Upper lobe of left lung (tissue), 6 donors: Measurements from ENCODE around the gene PRRG2. TPM values are rescaled to one million over a fixed set of nuclear protein-coding genes. Genes with fewer than 3 reads are reported as not detected.

Source experiments
- ATAC-seq, 2 donors: fragments of 200-7000 bp; cut with Tn5 transposase; one replicate each; pipeline ENCODE4 v1.9.1; 2022; ENCODE audit warnings: mild to moderate bottlenecking in 2 of 2, moderate library complexity in 2 of 2; ENCODE audit not compliant: low FRiP score in 2 of 2
- DNase-seq, 2 donors: peaks; one replicate each; pipeline ENCODE4 v3.0.0-alpha.2; 2019 to 2020
- H3K27ac ChIP-seq, 4 donors: fragments of 200-600 bp; sonication (generic); one replicate each; pipeline ENCODE4 v1.5.1; 2016 to 2019
- H3K27me3 ChIP-seq, 4 donors: fragments of 200-600 bp; sonication (generic); one replicate each; pipeline ENCODE4 v1.5.1; 2017 to 2019
- H3K36me3 ChIP-seq, 4 donors: fragments of 200-600 bp; sonication (generic); one replicate each; pipeline ENCODE4 v1.5.1; 2016 to 2019
- H3K4me1 ChIP-seq, 4 donors: fragments of 200-600 bp; sonication (generic); one replicate each; pipeline ENCODE4 v1.5.1; 2018 to 2019
- H3K4me3 ChIP-seq, 4 donors: fragments of 200-600 bp; sonication (generic); one replicate each; pipeline ENCODE4 v1.5.1; 2017 to 2019; ENCODE audit warnings: mild to moderate bottlenecking in 2 of 4, moderate library complexity in 1 of 4
- H3K9me3 ChIP-seq, 4 donors: fragments of 200-600 bp; sonication (generic); one replicate each; pipeline ENCODE4 v1.5.1; 2018 to 2019
- EP300 ChIP-seq, 4 donors: sonication (generic); formaldehyde crosslinking; IDR thresholded peaks; one replicate each; pipeline ENCODE4 v1.5.1; 2017; ENCODE audit warnings: antibody characterized with exemption in 4 of 4, control low read depth in 2 of 4
- POLR2A ChIP-seq, 4 donors: fragments of 450-650 bp; IDR thresholded peaks; one replicate each; pipeline ENCODE4 v1.5.1; 2016 to 2017; ENCODE audit warnings: antibody characterized with exemption in 4 of 4, mild to moderate bottlenecking in 2 of 4
- POLR2AphosphoS5 ChIP-seq, 2 donors: sonication (generic); formaldehyde crosslinking; IDR thresholded peaks; one replicate each; pipeline ENCODE4 v1.5.1; 2017; ENCODE audit warnings: antibody characterized with exemption in 2 of 2
- WGBS, 2 donors: methylation state at CpG; one replicate each; pipeline ENCODE4 v1.1.5; 2017 to 2018; 5-methylcytosine and 5-hydroxymethylcytosine counted together
- total RNA-seq, 6 donors: library from RNA; depleted of rRNA in 4 of 6; stranded (reverse); fragments of >200 nt in 4 of 6; gene quantifications; one replicate each; pipeline versions ENCODE4 v1.1.0 to v1.2.1, GENCODE V29; 2016 to 2021
- TF ChIP-seq, protein P1 (sequence below), 6 experiments: fragments of 450-650 bp in 4 of 6; fragments of 200-600 bp in 2 of 6; sonication (generic) in 2 of 6; IDR thresholded peaks; one replicate each; pipeline ENCODE4 v1.5.1; 2016 to 2019; ENCODE audit warnings: antibody characterized with exemption in 6 of 6
- donor health status: DM: no; HTN: no; CAD: no; lungs with moderate emphysema.
- donor health status: DM: no; HTN: yes; CAD: no; lungs with severe emphysema.

The PRRG2 gene
- total RNA-seq, 6 donors from 2014 or later, result 3.8 to 10.0 (median 7.1) TPM

DNA sequence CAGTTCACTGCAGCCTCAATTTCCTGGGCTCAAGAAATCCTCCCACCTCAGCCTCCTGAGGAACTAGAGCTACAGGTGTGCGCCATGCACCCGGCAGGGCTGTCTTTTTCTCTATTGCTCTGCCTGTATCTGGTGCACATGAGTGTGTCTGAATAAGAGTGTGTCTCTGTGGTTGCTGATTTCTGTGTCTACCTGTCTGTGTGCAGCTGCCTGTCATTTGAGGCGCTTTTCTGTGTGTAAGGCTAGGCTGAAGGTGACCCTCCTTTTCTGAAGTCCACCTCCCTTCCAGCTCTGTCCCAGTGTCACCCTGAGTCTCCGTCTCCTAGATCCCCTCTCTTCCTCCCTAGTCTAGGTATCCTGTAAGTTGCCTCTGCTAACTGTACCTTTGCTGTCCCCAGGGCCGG lies 8.4 kb downstream of the PRRG2 start:
- ATAC-seq, result no peak
- H3K36me3 ChIP-seq, result peaks cover 2 to 8% (median 7%) of the 10 kb centered on the region in 4 donors
- TF ChIP-seq POLR2A (IDR thresholded peaks at IDR 0.05), result no peak
- TF ChIP-seq POLR2AphosphoS5 (IDR thresholded peaks at IDR 0.05), result no peak
- TF ChIP-seq, protein P1, sequence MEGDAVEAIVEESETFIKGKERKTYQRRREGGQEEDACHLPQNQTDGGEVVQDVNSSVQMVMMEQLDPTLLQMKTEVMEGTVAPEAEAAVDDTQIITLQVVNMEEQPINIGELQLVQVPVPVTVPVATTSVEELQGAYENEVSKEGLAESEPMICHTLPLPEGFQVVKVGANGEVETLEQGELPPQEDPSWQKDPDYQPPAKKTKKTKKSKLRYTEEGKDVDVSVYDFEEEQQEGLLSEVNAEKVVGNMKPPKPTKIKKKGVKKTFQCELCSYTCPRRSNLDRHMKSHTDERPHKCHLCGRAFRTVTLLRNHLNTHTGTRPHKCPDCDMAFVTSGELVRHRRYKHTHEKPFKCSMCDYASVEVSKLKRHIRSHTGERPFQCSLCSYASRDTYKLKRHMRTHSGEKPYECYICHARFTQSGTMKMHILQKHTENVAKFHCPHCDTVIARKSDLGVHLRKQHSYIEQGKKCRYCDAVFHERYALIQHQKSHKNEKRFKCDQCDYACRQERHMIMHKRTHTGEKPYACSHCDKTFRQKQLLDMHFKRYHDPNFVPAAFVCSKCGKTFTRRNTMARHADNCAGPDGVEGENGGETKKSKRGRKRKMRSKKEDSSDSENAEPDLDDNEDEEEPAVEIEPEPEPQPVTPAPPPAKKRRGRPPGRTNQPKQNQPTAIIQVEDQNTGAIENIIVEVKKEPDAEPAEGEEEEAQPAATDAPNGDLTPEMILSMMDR (IDR thresholded peaks at IDR 0.05), result no peak
- no peak for TF ChIP-seq EP300 (IDR thresholded peaks at IDR 0.05)
- 57 to 71% methylated on average over 4 to 5 of the region's 5 CpGs for WGBS, 2 donors
- peaks cover 16 to 32% (median 26%) of the 10 kb centered on the region in 4 donors for H3K4me1 ChIP-seq
- H3K9me3 ChIP-seq, result no peaks in the 10 kb centered on the region
- DNase-seq, result no peak
- no peaks in the 10 kb centered on the region for H3K27me3 ChIP-seq
- H3K4me3 ChIP-seq, result peak overlapping the region in 3 of 4 donors; percentile 87 to 99 (median 94)
- H3K27ac ChIP-seq, result peak overlapping the region; percentile 91 to 96 (median 93)

DNA sequence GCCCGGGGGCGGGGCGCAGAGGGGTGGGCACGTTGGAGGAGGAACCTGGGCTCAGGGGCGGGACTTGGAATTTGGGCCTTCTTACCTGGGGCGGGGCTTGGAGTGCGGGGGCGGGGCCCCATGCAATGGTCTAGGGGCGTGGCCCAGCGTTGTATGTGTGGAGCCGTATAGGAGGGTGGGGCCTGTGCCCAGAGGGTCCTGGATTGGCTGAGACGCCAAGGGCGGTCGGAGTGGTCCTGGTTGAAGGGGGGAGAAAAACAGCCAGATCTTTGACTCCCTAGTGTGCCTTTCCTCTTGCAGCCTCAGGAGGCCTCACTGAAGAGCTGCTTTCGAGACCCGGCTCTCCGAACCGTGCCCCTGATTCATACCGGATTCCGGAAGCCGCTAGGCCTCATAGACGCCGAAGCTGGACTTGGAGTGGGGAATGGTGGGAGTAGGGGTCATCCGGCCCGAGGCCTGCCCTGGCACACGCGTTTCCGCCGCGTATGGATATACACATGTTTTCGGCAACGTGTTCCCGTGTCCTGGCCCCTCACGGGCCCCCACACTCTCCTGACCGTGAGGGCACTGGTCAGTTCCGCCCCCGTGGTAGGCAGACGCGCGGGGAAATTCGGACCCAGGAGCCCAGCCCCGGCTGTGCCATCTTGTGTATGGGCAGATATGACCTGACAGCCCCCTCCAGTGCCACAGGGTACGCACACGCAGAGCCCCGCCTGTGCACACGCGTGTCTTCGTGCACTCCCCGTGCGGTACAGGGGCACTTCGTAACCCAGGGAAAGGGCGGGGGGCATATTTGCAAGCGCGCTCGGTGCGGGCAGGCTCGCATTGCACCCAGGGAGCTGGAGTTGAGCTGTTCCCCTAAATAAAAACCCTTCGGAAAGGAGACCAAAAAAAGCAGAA lies 9.2 kb downstream of the PRRG2 start:
- Histone ChIP-seq H3K9me3 (no peaks in the 10 kb centered on the region), H3K4me3 (peak overlapping the region; percentile 80 to 99 (median 90)), H3K27me3 (no peaks in the 10 kb centered on the region), H3K36me3 (peaks cover 9 to 16% (median 15%) of the 10 kb centered on the region in 4 donors), H3K27ac (peak overlapping the region; percentile 91 to 96 (median 93)), H3K4me1 (peaks cover 16 to 32% (median 26%) of the 10 kb centered on the region in 4 donors)
- peak; percentile 93 to 96 for ATAC-seq
- no peak for TF ChIP-seq EP300 (IDR thresholded peaks at IDR 0.05)
- peak; percentile 49 to 85 for TF ChIP-seq POLR2AphosphoS5 (IDR thresholded peaks at IDR 0.05)
- peak in 3 of 4 donors; percentile 50 to 78 (median 69) for TF ChIP-seq POLR2A (IDR thresholded peaks at IDR 0.05)
- TF ChIP-seq, protein P1 (IDR thresholded peaks at IDR 0.05), result peak in 3 of 6 experiments; percentile 7 to 49 (median 14)
- 0% methylated on average over 40 to 41 of the region's 58 CpGs for WGBS, 2 donors
- DNase-seq, result peak; percentile 99

DNA sequence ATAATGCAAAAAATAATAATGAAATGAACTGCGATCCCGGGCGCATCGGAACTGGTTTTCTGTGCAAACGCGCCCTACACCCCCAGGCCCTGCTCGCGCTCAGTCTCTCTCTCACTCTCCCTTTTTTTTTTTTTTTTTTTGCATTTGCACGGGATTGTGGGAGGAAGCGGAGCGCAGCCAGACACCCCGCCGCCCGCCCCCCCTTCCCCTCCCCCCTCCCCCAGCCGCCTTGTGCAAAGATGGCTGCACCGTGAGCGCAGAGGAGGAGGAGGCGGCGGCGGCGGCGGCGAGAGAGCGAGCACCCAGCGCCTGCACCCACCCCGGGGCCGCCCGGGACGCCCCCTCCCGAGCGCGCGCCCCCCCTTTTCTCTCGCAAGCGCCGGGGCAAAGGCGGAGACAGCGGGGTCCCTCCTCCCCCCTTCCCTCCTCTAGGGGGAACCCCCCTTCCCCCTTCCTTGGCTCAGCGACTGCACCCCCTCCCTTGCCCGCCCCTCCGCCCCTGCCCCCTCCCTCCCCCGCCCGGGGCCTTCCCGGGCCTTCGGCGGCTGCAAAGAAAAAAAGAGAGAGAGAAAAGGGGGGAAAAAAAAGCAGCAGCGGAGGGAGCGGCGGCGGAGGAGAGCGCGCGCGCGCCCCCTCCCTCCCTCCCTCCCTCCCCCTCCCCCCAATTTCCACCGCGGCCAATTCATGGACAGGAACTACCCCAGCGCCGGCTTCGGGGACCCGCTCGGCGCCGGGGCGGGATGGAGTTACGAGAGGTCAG lies 10.0 kb downstream of the PRRG2 start, which contains the start of gene PRR12:
TSS of gene PRR12 (plus strand) at position 212 of the 760 bp plus-strand sequence. CDS start at position 685, 473 bp downstream.
- DNase-seq (peak; percentile 50 to 93), ATAC-seq (peak; percentile 79 to 85)
- H3K4me3 ChIP-seq, result peak within 1 kb of the TSS; percentile 80 to 99 (median 90)
- WGBS, 2 donors, result 0% methylated on average over 12 to 18 of the region's 66 CpGs
- H3K4me1 ChIP-seq, result peaks cover 16 to 32% (median 26%) of the 10 kb centered on the region in 4 donors
- TF ChIP-seq EP300 (IDR thresholded peaks at IDR 0.05) (no peak), POLR2A (IDR thresholded peaks at IDR 0.05) (no peak), POLR2AphosphoS5 (IDR thresholded peaks at IDR 0.05) (peak in 1 of 2 donors; percentile 13)
- no peaks in the 10 kb centered on the region for H3K9me3 ChIP-seq
- H3K27ac ChIP-seq, result peak within 1 kb of the TSS; percentile 91 to 96 (median 93)
- H3K27me3 ChIP-seq, result no peaks in the 10 kb centered on the region
- peaks cover 13 to 25% (median 23%) of the 10 kb centered on the region in 4 donors for H3K36me3 ChIP-seq

DNA sequence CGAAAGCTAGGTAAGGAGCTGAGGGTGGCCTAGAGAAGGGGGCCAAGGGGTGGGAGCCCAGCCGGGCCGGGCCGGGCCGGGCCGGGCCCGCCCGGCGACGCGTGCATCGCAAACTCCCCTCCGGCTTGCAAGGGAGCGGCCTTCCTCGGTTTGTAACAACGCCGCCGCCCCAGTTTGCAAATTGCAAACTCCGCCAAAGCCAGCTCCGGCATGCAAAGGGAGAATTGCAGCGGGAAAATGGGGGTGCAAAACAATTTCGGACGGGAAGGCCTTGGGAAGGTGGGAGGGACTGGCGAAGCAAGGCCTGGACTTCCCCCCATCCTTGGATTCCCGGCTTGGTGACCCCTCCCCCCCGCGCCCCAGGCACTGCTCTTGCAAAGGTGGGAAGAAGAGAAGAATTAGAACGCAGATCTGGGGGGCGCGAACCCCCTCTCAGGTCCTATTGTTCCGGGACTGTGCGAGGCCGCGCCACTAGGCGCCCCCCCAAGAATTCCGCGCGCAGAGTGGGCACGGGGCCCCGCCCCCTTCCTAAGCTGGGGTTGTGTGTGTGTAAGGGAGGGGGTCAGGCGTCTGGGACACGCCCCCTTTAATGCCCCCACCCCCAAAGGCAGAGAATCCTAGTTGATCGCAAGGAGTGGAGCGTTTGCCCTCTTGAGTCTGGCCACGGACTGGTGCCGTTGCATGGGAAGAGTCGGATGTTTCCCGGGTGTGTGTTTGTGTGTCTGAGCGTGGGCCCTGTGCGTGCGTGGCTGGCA lies 10.8 kb downstream of the PRRG2 start:
- peaks cover 14 to 32% (median 31%) of the 10 kb centered on the region in 4 donors for H3K36me3 ChIP-seq
- H3K9me3 ChIP-seq, result no peaks in the 10 kb centered on the region
- H3K27me3 ChIP-seq, result no peaks in the 10 kb centered on the region
- WGBS, 2 donors, result 1 to 4% methylated on average over 16 to 38 of the region's 51 CpGs
- peak; percentile 38 to 89 for DNase-seq
- ATAC-seq, result no peak
- H3K4me1 ChIP-seq, result peaks cover 16 to 32% (median 26%) of the 10 kb centered on the region in 4 donors
- peak overlapping the region; percentile 91 to 96 (median 93) for H3K27ac ChIP-seq
- H3K4me3 ChIP-seq, result peak overlapping the region; percentile 80 to 99 (median 90)
- TF ChIP-seq POLR2A (IDR thresholded peaks at IDR 0.05) (no peak), EP300 (IDR thresholded peaks at IDR 0.05) (no peak), POLR2AphosphoS5 (IDR thresholded peaks at IDR 0.05) (no peak)
- TF ChIP-seq, protein P1 (IDR thresholded peaks at IDR 0.05), result no peak
